NT2/D1 (cell line): ENCODE measurements around the gene ARL4D.

ENCODE experiments used
- SUZ12 ChIP-seq: IDR thresholded peaks from 2 replicates; pipeline ENCODE4 v1.6.1; 2011; ENCODE audit not compliant: insufficient read length, insufficient read depth; ENCODE audit errors: extremely low read depth
- YY1 ChIP-seq: IDR thresholded peaks from 2 replicates; pipeline ENCODE4 v1.6.1; 2011; ENCODE audit not compliant: insufficient read length, insufficient read depth
- ZNF274 ChIP-seq: IDR thresholded peaks from 2 replicates; pipeline ENCODE4 v1.6.1; 2011; ENCODE audit warnings: mild to moderate bottlenecking, low read depth, low read length

DNA sequence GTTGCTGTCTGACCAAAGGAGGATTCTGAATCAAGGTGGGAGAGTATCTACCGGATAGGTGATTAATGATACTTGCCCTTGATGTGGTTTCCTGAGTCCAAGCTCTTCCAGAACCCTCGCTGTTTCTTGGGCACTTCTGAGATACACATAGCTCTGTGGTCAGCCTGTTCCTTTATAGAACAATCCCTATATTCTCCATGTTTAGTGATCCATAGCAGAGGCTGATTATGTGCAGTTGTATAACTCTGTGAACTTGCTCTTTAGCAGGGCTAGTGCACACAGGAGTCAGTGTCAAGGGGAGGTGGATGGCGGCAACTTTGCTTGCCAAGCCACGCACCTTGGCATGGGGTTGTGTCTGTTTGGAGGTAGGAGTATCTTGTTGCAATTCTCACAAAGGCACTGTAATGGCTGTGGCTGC lies 36.1 kb downstream of the ARL4D start:
- TF ChIP-seq YY1 (no peak), SUZ12 (no peak), ZNF274 (no peak)
